Jurkat, Clone E6-1 (cell line): ENCODE measurements around the gene OR8D4. TPM values are rescaled to one million over a fixed set of nuclear protein-coding genes. Genes with fewer than 3 reads are reported as not detected.
"Not testable (repeated sequence)": the region's sequence is repeated elsewhere in the genome, so short reads cannot be mapped to it uniquely, and the experiment has no call there.

Experiments
- DNase-seq: peaks from one replicate; pipeline ENCODE4 v3.0.0-alpha.2; 2011; ENCODE audit warnings: low read depth, low spot score
- H3K4me3 ChIP-seq: 2 replicates; pipeline ENCODE4 v1.5.1; 2011; ENCODE audit warnings: mild to moderate bottlenecking, low read length, control low read depth, moderate library complexity
- polyA plus RNA-seq: library from polyadenylated mRNA; unstranded; fragments of >200 nt; gene quantifications from one replicate; pipeline ENCODE4 v1.2.1, GENCODE V29; 2012; ENCODE audit warnings: missing spikeins; ENCODE audit not compliant: insufficient read length, insufficient read depth

Gene OR8D4
- not detected for polyA plus RNA-seq

DNA sequence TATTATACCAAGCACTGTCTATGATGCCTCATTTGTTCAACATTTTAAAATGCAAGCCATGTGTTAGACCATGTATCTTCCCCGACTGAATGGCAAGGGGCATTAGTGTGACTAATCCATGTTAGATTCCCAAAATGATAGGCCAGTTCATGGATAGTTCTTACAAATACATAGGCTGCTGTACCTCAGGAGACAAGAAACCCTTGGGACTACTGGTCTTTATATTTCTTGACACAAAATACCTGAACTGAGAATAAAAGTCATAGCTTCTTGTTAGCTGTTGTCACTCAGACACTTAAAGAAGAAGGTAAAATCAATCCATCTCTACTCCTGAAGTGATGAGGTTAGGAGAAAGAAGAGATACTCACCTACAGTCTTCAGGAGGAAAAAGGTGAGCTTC, at the start of gene OR8D4:
Gene OR8D4, plus strand, starts transcription at position 301 of the 400 bp plus-strand sequence. CDS start 4,265 bp downstream, outside the sequence.
- no peak for DNase-seq
- no peak within 1 kb of the TSS for H3K4me3 ChIP-seq

DNA sequence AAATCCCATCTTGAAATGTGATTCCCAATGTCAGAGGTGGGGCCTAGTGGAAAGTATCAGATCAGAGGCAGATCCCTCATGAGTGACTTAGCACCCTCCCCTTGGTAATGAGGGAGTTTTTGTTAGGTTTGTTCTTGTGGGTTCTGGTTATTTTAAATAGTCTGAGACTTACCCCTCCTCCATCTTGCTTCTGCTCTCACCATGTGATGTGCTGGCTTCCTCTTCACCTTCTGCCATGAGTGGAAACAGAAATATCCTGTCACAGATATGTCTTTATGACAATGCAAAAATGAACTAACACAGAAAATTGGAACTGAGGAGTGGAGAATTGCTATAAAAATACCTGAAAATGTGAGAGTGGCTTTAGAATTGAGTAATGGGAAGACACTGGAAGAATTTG, 49.6 kb upstream of the OR8D4 start:
- DNase-seq: no peak

DNA sequence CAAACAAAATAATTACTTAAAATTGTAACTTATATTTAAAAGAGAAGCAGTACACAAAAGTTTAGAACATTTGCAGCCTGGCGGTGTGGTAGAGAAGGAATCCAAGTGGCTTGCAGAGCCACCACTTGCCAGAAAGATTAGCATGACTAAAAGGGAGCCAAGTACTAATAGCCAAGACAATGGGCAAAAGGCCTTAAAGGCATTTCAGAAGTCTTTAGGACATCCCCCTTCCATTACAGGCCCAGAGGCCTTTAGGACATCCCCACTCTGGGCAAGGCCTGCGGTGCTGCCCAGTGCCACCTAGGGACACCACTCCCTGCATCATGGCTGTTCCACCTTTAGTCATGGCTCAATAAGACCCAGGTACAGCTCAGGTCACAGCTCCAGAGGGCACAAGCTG, 48.9 kb upstream of the OR8D4 start:
- DNase-seq: no peak
- H3K4me3 ChIP-seq: no peak overlapping the region

More for the DNA sequence above, 49.6 kb upstream of the OR8D4 start:
- no peak overlapping the region for H3K4me3 ChIP-seq

DNA sequence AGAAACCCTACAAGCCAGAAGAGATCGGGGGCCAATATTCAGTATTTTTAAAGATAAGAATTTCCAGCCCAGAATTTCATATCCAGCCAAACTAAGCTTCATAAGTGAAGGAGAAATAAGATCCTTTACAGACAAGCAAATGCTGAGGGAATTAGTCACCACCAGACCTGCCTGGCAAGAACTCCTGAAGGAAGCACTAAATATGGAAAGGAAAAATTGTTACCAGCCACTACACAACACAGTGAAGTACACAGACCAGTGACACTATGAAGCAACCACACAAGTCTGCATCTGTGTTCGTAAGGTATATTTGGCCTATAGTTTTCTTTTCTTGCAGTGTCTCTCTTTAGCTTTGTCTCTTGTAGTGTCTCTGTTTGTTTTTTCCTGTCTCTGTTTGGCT, 45.5 kb upstream of the OR8D4 start:
- DNase-seq: no peak
- no peak overlapping the region for H3K4me3 ChIP-seq

DNA sequence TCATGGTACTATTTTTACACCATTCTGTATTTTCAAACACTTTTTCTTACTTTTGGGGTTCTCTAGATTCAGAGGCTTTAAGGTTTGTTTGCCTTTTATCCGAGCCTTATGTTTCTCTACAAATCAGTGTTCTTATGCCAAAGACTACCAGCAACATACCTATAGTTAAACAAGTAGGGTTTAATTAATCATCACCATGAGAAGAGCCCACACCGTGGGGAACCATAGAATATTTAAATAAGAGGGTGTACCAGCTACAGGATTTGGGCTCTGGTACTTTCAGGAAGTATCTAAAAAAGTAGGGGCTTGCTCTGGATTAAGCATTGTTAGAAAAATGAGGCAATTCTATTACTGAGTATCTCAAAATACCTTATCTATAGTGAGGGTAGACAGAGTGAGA, 42.2 kb upstream of the OR8D4 start:
- DNase-seq: no peak
- no peak overlapping the region for H3K4me3 ChIP-seq

DNA sequence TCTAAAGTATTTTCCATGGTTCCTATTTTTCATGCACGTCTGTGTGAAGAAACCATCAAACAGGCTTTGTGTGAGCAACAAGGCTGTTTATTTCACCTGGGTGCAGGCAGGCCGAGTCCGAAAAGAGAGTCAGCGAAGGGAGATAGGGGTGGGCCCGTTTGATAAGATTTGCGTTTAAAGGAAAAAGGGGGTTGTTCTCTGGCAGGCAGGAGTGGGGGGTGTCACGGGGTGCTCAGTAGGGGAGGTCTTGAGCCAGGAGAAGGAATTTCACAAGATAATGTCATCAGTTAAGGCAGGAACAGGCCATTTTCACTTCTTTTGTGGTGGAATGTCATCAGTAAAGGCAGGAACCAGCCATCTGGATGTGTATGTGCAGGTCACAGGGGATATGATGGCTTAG, 36.7 kb upstream of the OR8D4 start:
- DNase-seq, H3K4me3 ChIP-seq: not testable (repeated sequence)

DNA sequence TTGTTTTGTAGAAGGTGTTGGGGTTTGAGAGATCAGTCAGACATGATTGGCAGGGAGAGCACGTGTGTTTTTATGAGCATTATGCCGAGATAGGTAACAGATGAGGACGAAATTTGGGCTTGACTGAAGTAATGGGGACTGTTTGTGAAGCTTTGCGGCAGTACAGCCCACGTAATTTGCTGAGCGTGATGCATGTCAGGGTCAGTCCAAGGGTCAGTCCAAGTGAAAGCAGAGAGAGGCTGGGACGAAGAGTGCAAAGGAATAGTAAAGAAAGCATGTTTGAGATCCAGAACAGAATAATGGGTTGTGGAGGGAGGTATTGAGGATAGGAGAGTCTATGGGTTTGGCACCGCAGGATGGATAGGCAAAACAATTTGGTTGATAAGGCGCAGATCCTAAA, 34.2 kb upstream of the OR8D4 start:
- DNase-seq, H3K4me3 ChIP-seq: not testable (repeated sequence)

DNA sequence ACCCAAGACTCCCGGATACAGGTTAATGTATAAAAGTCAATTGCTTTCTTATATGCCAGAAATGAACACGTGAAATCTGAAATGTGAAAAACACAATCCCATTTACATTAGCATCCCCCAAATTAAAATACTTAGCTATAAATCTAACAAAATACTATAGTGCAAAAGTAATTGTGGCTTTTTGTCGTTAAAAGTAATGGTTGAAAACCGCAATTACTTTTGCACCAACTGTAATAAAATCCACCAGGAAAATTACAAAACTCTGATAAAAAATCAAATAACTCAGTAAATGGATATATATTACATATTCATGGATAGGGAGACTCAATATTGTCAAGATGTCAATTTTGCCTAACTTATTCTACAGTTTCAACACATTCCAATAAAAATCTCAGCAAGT, 21.1 kb upstream of the OR8D4 start:
- DNase-seq: no peak
- H3K4me3 ChIP-seq: no peak overlapping the region

DNA sequence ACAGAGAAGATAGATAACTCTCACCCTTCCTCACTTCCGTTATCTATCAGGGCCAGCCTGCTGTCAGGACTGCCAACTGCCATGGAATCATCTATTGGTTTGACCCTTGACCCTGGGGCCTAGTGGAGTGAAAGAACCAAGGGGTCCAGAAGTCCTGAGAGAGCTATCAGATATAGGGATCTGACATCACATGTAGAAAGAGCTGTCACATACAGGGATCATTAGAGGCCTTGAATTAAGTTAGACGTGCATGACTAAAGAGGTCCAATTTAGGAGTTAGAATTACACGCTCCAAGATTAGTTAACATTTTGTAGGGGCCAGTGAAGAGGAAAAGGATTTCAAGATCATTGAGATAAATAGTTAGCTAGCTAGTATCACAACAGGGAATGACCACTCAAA, 16.4 kb upstream of the OR8D4 start, which contains the start of gene TMEM225:
Gene TMEM225, minus strand, starts transcription at position 101 of the 400 bp plus-strand sequence. CDS start 245 bp downstream, outside the sequence.
- H3K4me3 ChIP-seq: no peak within 1 kb of the TSS
- DNase-seq: no peak

DNA sequence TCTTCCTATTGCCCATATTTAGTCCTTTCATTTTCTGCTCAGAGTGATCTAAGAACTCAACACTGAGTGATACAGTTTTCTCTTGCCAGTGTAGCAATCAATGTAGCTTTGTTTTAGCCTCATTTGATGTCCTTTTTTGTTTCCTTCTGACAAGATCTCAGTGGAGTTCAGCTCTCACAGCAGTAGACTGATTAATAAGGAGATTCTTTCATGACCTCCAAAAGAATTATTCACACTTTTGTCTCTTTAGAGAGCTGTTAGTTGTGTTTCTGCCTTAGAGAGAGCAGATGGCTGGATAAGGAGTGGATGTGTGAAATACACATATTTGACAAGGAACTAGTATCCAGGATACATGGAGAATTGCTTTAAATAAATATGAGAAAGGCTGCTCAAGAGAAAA, 9.9 kb upstream of the OR8D4 start:
- DNase-seq: no peak

DNA sequence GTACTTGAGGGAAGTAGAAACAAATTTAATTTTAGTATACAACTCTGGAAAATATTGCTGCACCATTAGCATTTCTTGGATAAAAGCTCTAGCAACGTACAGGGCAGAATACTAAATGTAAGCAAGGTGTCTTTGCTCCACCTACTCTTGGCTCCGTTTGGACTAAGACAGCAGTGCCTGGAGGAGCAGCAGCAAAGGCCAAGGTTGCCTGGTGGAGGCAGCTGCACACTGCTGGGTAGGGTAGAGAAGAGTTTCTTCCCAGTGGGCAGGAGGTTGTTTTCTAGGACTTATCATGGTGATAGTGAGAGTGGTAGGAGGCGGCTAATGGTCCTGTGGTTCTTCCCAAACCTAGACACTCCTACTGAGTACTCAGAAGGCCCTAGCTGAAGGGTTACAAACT, 2.2 kb upstream of the OR8D4 start:
- no peak overlapping the region for H3K4me3 ChIP-seq
- DNase-seq: no peak

More for the DNA sequence above, 9.9 kb upstream of the OR8D4 start:
- no peak overlapping the region for H3K4me3 ChIP-seq

DNA sequence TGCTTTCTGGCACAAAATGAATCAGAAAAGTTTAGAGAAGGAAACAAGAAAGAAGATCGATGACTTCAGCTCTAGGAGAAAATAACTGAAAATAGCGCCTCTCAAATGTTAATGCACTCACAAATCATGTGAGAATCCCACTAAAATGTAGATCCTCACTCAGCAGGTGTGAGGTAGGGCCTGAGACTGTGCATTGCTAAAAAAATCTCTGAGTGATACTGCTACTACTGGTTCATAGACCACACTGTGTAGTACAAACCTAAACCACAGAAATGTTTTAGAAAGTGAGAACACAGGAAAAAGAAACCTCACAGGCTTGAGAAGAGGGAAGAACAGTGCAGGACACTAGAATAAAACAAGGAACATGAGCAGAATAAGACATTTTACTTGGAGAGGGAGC, 2.0 kb downstream of the OR8D4 start:
- no peak overlapping the region for H3K4me3 ChIP-seq
- DNase-seq: no peak

DNA sequence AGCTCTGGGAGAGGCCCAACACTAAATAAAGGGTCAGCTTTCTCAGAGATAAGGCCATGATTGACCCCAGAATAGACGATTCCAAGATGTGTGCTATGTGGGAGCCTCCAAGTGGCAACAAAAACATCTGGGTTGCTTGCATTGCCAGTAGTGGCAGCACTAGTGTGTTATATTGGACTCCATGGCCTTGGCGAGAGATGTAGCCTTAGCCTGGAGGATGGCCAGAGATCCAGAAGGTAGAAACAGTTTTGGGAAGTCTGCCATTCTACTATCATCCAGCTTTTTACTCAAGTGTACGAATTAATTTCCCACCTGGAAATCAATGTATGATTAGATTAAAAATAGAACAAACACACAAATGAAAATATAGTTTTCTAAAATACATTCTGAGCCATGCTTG, 3.0 kb downstream of the OR8D4 start:
- no peak for DNase-seq
- H3K4me3 ChIP-seq: no peak overlapping the region

DNA sequence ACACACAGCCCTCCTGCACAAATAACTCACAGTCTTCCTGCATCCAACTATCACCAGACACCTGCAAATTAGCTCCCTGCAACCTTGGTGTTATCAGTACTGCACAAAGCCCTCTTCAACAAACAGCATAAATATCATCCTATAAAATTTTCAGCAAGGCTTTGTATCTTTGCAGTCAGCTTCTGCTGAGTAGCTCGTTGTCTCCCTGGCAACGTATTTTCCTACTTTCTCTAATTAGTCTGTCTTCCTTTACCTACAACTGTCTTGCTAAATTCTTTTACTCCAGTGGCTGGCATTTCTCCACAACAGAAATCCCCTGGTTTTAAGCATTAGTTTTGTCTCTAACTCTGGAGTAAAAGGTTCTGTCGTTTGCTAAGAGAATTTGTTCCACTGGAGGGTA, 3.9 kb downstream of the OR8D4 start:
- no peak for DNase-seq
- no peak overlapping the region for H3K4me3 ChIP-seq

DNA sequence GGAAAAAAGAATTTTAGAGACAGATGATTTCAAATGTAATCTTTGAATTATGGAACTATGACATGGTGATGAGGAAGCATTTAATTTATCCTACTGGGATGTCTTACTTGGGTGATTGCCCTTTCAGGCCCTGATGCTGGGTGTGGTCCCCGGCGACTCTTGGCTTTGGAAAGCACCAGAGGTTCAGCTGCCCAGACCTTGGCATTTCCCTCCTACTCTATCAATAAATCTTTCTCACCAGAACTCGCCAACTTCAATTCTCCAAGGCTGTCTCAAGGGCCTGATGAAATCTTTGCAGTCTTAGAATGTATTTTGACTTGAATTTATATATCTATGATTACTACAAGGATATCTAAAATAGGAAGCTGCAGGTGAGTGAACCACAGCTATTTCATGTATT, 19.0 kb downstream of the OR8D4 start:
- no peak for DNase-seq
- H3K4me3 ChIP-seq: no peak overlapping the region

DNA sequence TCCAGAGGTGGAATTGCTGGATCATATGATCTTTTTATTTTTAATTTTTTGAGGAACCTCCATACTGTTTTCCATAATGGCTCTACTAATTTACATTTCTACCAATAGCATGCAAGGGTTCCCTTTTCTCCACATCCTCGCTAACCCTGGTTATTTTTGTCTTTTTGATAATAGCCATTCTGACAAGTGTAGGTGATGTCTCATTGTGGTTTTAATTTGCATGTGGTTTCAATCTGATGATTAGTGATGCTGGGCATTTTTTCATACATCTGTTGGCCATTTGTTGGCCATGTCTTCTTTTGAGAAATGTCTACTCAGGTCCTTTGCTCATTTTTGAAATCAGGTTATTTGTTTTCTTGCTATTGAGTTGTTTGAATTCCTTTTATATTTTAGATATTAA, 22.1 kb downstream of the OR8D4 start:
- no peak overlapping the region for H3K4me3 ChIP-seq
- DNase-seq: no peak

DNA sequence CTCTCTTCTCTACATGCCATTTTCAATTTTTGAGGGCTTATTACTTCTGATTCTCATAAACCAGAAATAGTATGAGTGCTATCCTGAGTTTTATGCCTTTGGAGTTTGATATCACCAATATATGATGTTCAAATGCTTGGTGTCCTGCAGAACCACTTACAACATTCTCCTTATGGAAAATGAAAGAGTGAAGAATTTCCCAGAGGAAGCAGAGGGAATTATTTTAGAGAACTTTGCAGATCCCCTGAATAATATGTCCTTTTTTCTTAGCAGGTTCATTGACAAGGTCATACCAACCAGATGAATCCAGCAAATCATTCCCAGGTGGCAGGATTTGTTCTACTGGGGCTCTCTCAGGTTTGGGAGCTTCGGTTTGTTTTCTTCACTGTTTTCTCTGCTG, 37.4 kb downstream of the OR8D4 start, which contains the start of gene OR4D5:
Gene OR4D5, plus strand, starts transcription at position 301 of the 400 bp plus-strand sequence. Its CDS starts 0 bp downstream, at position 301.
- no peak within 1 kb of the TSS for H3K4me3 ChIP-seq
- no peak for DNase-seq

DNA sequence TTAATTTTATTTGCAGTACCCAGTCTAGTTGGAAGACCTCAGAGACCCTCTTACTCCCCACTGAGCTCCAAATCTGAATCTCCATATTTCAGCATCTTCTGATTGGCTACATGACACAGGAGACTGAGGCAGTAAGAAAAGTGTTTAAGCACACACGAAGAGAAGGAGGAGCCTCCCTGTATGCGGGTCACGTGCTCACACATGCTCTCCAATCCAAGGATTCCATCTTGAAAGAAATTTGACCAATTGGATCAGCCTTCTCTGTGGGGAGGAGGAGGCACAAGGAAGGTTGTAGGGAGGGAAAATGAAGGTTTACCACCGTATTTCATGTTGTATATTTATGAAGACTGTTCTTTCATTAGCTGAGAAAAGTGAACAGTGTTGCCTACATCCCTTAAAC, 40.4 kb downstream of the OR8D4 start:
- DNase-seq: no peak
- no peak overlapping the region for H3K4me3 ChIP-seq

DNA sequence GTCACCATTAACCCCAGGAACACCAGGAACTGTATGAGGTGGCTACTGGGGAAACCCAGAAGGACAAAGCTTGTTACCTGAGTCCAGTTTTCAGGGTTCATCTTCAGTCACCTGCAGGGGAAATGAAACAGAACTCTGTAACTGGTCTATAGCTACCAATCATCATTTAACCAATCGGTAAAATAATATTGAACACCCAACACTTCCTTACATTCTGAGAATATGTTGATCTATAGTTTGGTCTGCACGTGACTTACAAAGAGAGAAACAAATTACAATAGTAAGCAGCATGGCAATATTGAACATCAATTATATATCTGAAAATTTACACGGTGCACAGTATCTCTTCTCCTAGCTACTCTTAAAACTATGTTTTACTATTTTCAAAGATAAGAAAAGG, 41.8 kb downstream of the OR8D4 start, which contains the start of gene OR6T1:
Gene OR6T1, minus strand, starts transcription at position 101 of the 400 bp plus-strand sequence. Its CDS starts 0 bp downstream, at position 101.
- no peak for DNase-seq

DNA sequence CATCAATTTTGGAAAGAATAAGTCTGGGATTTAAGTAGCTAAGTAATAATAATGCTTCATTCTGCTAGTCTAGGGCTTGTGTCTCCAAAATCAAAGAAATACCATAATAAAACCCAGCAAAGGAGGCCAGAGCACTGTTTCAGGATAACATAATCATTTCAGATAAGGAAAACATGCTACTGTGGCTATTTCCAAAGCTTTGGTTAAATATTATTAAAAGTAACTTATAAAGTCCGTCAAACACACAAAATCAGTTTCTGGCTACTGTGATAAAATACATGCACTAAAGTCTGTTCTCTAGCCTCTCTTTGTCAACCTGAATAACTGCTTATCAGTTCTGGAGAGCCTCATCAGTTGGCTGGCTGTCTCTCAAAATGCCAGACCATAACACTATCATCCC, 43.2 kb downstream of the OR8D4 start:
- DNase-seq: no peak
- H3K4me3 ChIP-seq: no peak overlapping the region

More for the DNA sequence above, 41.8 kb downstream of the OR8D4 start, which contains the start of gene OR6T1:
- no peak within 1 kb of the TSS for H3K4me3 ChIP-seq

DNA sequence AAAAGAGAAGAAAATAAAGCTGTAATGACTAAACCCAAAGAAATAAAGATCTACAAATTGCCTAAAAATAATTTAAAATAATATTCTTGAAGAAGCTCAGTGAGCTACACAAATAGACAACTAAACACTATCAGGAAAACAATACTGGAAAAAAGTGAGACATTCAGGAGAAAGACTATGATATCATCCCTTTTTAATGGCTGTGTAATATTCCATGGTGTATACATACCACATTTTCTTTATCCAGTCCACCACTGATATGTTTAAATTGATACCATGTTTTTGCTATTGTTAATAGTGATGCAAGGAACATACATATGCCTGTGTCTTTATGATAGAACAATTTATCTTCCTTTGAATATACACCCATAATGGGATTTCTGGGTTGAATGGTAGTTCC, 54.8 kb downstream of the OR8D4 start:
- no peak for DNase-seq
- no peak overlapping the region for H3K4me3 ChIP-seq
